Measurements from ENCODE around the gene PAPOLA. TPM values are rescaled to one million over a fixed set of nuclear protein-coding genes. Genes with fewer than 3 reads are reported as not detected.
A peak's percentile ranks its signal among the peaks of the same experiment; 100 is the strongest.

The PAPOLA gene
- total and polyA plus RNA-seq, 8 donors, result 60.9 to 317 (median 127) TPM

GRCh38 chr14:96616161-96616721 is 114.1 kb downstream of the PAPOLA start:
- H3K36me3 ChIP-seq, result no peaks in the 10 kb centered on the region
- TF ChIP-seq POLR2AphosphoS5 (IDR thresholded peaks at IDR 0.05), result no peak
- TF ChIP-seq, protein P1, sequence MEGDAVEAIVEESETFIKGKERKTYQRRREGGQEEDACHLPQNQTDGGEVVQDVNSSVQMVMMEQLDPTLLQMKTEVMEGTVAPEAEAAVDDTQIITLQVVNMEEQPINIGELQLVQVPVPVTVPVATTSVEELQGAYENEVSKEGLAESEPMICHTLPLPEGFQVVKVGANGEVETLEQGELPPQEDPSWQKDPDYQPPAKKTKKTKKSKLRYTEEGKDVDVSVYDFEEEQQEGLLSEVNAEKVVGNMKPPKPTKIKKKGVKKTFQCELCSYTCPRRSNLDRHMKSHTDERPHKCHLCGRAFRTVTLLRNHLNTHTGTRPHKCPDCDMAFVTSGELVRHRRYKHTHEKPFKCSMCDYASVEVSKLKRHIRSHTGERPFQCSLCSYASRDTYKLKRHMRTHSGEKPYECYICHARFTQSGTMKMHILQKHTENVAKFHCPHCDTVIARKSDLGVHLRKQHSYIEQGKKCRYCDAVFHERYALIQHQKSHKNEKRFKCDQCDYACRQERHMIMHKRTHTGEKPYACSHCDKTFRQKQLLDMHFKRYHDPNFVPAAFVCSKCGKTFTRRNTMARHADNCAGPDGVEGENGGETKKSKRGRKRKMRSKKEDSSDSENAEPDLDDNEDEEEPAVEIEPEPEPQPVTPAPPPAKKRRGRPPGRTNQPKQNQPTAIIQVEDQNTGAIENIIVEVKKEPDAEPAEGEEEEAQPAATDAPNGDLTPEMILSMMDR (IDR thresholded peaks at IDR 0.05), result no peak
- H3K27ac ChIP-seq, result no peak overlapping the region
- no peak overlapping the region for H3K4me3 ChIP-seq
- H3K4me1 ChIP-seq, result no peaks in the 10 kb centered on the region
- WGBS, 5 donors, result 49 to 59% (median 52%) methylated on average over 12 to 14 of the region's 14 CpGs
- DNase-seq, result peak in 1 of 2 donors; percentile 21
- H3K9me3 ChIP-seq, result no peaks in the 10 kb centered on the region
- peaks cover 0 to 49% (median 6%) of the 10 kb centered on the region in 3 donors for H3K27me3 ChIP-seq
- intact Hi-C loops (cut with DNase I; ENCODE audit: low total_unique reads), result no loop called here

Other genes starting within 250 kb of the PAPOLA start
- gene BDKRB1, start 246.2 kb upstream of the PAPOLA start, total RNA-seq, result 1 to 10 TPM in 1 of 5 donors, under 1 TPM in 1, not detected in 3; 0.92 to 4.2 TPM
- 1 to 10 TPM; 1.2 to 7.1 (median 4.2) TPM for gene BDKRB1, start 246.2 kb upstream of the PAPOLA start, polyA plus RNA-seq
- 10 to 100 TPM; 15.2 to 59.7 (median 37.4) TPM for gene ATG2B, start 139.0 kb upstream of the PAPOLA start, total RNA-seq
- gene ATG2B, start 139.0 kb upstream of the PAPOLA start, polyA plus RNA-seq, result 1 to 10 TPM; 1.9 to 3.5 (median 3.2) TPM
- 10 to 100 TPM in 2 of 5 donors, 1 to 10 TPM in 3; 3.8 to 61.9 (median 7.1) TPM for gene GSKIP, start 138.9 kb upstream of the PAPOLA start, total RNA-seq
- gene GSKIP, start 138.9 kb upstream of the PAPOLA start, polyA plus RNA-seq, result 10 to 100 TPM; 10.8 to 93.9 (median 23.7) TPM
- gene AK7, start 110.3 kb upstream of the PAPOLA start, total RNA-seq, result 1 to 10 TPM in 3 of 5 donors, not detected in 2; 3.1 to 6.5 (median 3.8) TPM
- gene AK7, start 110.3 kb upstream of the PAPOLA start, polyA plus RNA-seq, result 1 to 10 TPM; 1.2 to 2.1 (median 1.5) TPM

Data from stomach (tissue), 9 donors.